Endodermal cell (in vitro differentiated cells): Measurements from ENCODE around the gene IMPDH1. TPM values are rescaled to one million over a fixed set of nuclear protein-coding genes. Genes with fewer than 3 reads are reported as not detected.

ENCODE experiments used
- DNase-seq: peaks from one replicate; pipeline ENCODE4 v3.0.0-alpha.2; 2017
- H3K27ac ChIP-seq: 2 replicates; pipeline ENCODE4 v1.5.1; 2013; ENCODE audit warnings: mild to moderate bottlenecking, low read depth, low read length, moderate library complexity
- H3K27me3 ChIP-seq: 2 replicates; pipeline ENCODE4 v1.6.1; 2013; ENCODE audit warnings: mild to moderate bottlenecking, low read length, moderate library complexity; ENCODE audit not compliant: insufficient read depth, control insufficient read depth, poor library complexity, severe bottlenecking
- H3K36me3 ChIP-seq: 2 replicates; pipeline ENCODE4 v1.7.0; 2013; ENCODE audit warnings: mild to moderate bottlenecking, low read length, moderate library complexity; ENCODE audit not compliant: control insufficient read depth, insufficient read depth
- H3K4me1 ChIP-seq: one replicate; pipeline ENCODE4 v1.7.0; 2013; ENCODE audit warnings: low read length; ENCODE audit not compliant: control insufficient read depth, insufficient read depth
- H3K4me3 ChIP-seq: 2 replicates; pipeline ENCODE4 v1.5.1; 2013; ENCODE audit warnings: mild to moderate bottlenecking, low read length, moderate library complexity
- H3K9ac ChIP-seq: 2 replicates; pipeline ENCODE4 v1.6.1; 2013; ENCODE audit warnings: mild to moderate bottlenecking, low read length, moderate library complexity; ENCODE audit not compliant: poor library complexity, severe bottlenecking; ENCODE audit errors: extremely low read depth
- H3K9me3 ChIP-seq: 2 replicates; pipeline ENCODE4 v1.6.1; 2013; ENCODE audit warnings: mild to moderate bottlenecking, low read length, moderate library complexity; ENCODE audit not compliant: control insufficient read depth
- H3K27ac Mint-ChIP-seq: 2 replicates; pipeline ENCODE4 v1.8.0; 2020; ENCODE audit warnings: mixed read lengths
- H3K27me3 Mint-ChIP-seq: 2 replicates; pipeline ENCODE4 v1.8.0; 2021; ENCODE audit warnings: mild to moderate bottlenecking, mixed read lengths; ENCODE audit not compliant: insufficient read depth
- H3K36me3 Mint-ChIP-seq: 2 replicates; pipeline ENCODE4 v1.8.0; 2020; ENCODE audit warnings: low read depth, mixed read lengths
- H3K4me1 Mint-ChIP-seq: 2 replicates; pipeline ENCODE4 v1.8.0; 2020; ENCODE audit warnings: mixed read lengths
- H3K4me3 Mint-ChIP-seq: 2 replicates; pipeline ENCODE4 v1.8.0; 2020; ENCODE audit warnings: mild to moderate bottlenecking, moderate library complexity, mixed read lengths
- H3K9me3 Mint-ChIP-seq: 2 replicates; pipeline ENCODE4 v1.8.0; 2020; ENCODE audit warnings: mild to moderate bottlenecking, mixed read lengths
- WGBS, 2 experiments: methylation state at CpG; one replicate each; pipeline versions ENCODE4 v1.1.5 to v1.1.7; 2013; ENCODE audit warnings: missing lambda C conversion rate in 2 of 2, mixed read lengths in 1 of 2; ENCODE audit not compliant: insufficient coverage in 1 of 2, insufficient read length in 1 of 2; 5-methylcytosine and 5-hydroxymethylcytosine counted together
- total RNA-seq, 2 donors: library from RNA; stranded (reverse); fragmentation: NEBNext Ultra II Directional in 1 of 2; extraction: Animal tissue kit (Norgen Biotek cat#: 25700) in 1 of 2; gene quantifications; 2 replicates in 1 of 2; 3 replicates in 1 of 2; pipeline ENCODE4 v1.2.1, GENCODE V29; 2021
- TF ChIP-seq, protein P1 (sequence below): fragments of 200-600 bp; sonication (generic); conservative IDR thresholded peaks from 2 replicates; pipeline ENCODE4 v1.5.0; 2021; ENCODE audit warnings: antibody characterized with exemption, mild to moderate bottlenecking

Gene IMPDH1
- total RNA-seq, 2 donors from 2014 or later, result 13.4 to 16.5 TPM

- peaks cover 25% of the 10 kb centered on the region for H3K27me3 ChIP-seq
- Mint-ChIP-seq H3K27me3 (peaks cover 43% of the 10 kb centered on the region), H3K9me3 (no peaks in the 10 kb centered on the region), H3K4me3 (no peak overlapping the region), H3K36me3 (no peaks in the 10 kb centered on the region), H3K4me1 (no peaks in the 10 kb centered on the region), H3K27ac (no peak overlapping the region)
- H3K4me3 ChIP-seq, result no peak overlapping the region
- H3K9me3 ChIP-seq, result no peaks in the 10 kb centered on the region
- DNase-seq, result no peak
- WGBS, 2 experiments, result 92 to 100% methylated on average over 1 of the region's 1 CpG
- no peak overlapping the region for H3K27ac ChIP-seq
- no peaks in the 10 kb centered on the region for H3K4me1 ChIP-seq
- no peak overlapping the region for H3K9ac ChIP-seq
- no peaks in the 10 kb centered on the region for H3K36me3 ChIP-seq
- TF ChIP-seq, protein P1, sequence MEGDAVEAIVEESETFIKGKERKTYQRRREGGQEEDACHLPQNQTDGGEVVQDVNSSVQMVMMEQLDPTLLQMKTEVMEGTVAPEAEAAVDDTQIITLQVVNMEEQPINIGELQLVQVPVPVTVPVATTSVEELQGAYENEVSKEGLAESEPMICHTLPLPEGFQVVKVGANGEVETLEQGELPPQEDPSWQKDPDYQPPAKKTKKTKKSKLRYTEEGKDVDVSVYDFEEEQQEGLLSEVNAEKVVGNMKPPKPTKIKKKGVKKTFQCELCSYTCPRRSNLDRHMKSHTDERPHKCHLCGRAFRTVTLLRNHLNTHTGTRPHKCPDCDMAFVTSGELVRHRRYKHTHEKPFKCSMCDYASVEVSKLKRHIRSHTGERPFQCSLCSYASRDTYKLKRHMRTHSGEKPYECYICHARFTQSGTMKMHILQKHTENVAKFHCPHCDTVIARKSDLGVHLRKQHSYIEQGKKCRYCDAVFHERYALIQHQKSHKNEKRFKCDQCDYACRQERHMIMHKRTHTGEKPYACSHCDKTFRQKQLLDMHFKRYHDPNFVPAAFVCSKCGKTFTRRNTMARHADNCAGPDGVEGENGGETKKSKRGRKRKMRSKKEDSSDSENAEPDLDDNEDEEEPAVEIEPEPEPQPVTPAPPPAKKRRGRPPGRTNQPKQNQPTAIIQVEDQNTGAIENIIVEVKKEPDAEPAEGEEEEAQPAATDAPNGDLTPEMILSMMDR, result no peak
Observed at GRCh38 chr7:128420773-128421172, 11.0 kb upstream of the IMPDH1 start.

GRCh38 chr7:128419257-128419656 is 9.5 kb upstream of the IMPDH1 start:
- DNase-seq, result no peak

GRCh38 chr7:128417071-128417470 is 7.3 kb upstream of the IMPDH1 start:
- Histone ChIP-seq H3K4me3 (no peak overlapping the region), H3K9ac (no peak overlapping the region), H3K27ac (no peak overlapping the region), H3K9me3 (no peaks in the 10 kb centered on the region), H3K27me3 (peaks cover 51% of the 10 kb centered on the region), H3K4me1 (no peaks in the 10 kb centered on the region), H3K36me3 (no peaks in the 10 kb centered on the region)
- Mint-ChIP-seq H3K9me3 (peaks cover 7% of the 10 kb centered on the region), H3K36me3 (no peaks in the 10 kb centered on the region), H3K4me3 (no peak overlapping the region), H3K27ac (no peak overlapping the region), H3K4me1 (no peaks in the 10 kb centered on the region), H3K27me3 (peaks cover 67% of the 10 kb centered on the region)
- WGBS, 2 experiments, result 93% methylated on average over 3 of the region's 3 CpGs; no CpG with 5 or more reads in 1 of the 2 experiments
- DNase-seq, result no peak
- TF ChIP-seq, protein P1, result no peak

More at GRCh38 chr7:128419257-128419656, 9.5 kb upstream of the IMPDH1 start:
- Histone ChIP-seq H3K4me3 (no peak overlapping the region), H3K9ac (no peak overlapping the region), H3K9me3 (no peaks in the 10 kb centered on the region), H3K27me3 (peaks cover 33% of the 10 kb centered on the region), H3K4me1 (no peaks in the 10 kb centered on the region), H3K27ac (no peak overlapping the region), H3K36me3 (no peaks in the 10 kb centered on the region)
- TF ChIP-seq, protein P1, result no peak
- no peaks in the 10 kb centered on the region for H3K9me3 Mint-ChIP-seq
- WGBS, 2 experiments, result 89 to 94% methylated on average over 7 of the region's 7 CpGs
- H3K4me1 Mint-ChIP-seq, result no peaks in the 10 kb centered on the region
- H3K36me3 Mint-ChIP-seq, result no peaks in the 10 kb centered on the region
- peaks cover 49% of the 10 kb centered on the region for H3K27me3 Mint-ChIP-seq
- no peak overlapping the region for H3K4me3 Mint-ChIP-seq
- no peak overlapping the region for H3K27ac Mint-ChIP-seq
